ENCODE results near the gene ERC2.

The ERC2 gene

GRCh38 chr3:55770077-55770476, 698.2 kb downstream of the ERC2 start:
- FAIRE-seq: no peak

DNA sequence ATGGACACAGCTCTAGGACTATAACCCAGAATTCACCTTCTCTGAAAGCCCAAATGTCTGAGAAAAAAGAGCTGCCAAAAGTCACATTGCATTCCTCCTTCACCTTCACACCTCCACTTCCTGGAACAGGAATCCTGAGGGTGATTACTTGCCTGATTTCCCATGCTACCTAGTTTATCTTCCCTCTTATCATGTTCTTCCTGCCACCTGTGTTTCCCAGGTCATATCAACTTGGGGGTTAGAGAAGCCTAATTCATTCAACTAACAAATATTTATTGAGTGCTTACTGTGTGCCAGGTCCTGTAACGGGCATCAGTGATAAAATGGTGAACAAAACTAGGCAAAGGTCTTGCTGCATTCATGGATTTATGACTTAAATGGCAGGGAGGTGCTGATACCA, 701.5 kb downstream of the ERC2 start:
- no peak for FAIRE-seq

GRCh38 chr3:55765906-55766701, 702.2 kb downstream of the ERC2 start:
- FAIRE-seq: no peak

DNA sequence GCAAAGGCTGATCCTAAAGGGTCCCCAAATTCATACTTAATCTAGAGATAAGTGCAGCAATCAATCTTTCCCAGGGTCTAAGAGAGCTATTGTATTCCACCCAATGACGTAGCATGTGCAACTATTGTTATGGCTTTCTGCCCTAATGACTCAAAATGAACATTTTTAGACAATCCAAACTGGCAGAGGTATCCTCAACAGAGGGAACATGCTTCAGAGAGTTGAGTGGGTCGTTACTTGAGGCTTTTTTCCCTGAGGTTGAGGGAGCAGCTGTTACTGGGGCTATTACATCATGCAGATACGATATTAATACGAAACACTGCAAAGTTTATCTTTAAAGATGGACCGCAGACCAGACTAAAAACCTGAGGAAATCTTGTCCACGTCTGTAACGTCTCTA, 702.9 kb downstream of the ERC2 start:
- FAIRE-seq: no peak

GRCh38 chr3:55756976-55757375, 711.3 kb downstream of the ERC2 start:
- no peak for FAIRE-seq

- no peak for FAIRE-seq
Measured at GRCh38 chr3:55755516-55756205, 712.6 kb downstream of the ERC2 start.

DNA sequence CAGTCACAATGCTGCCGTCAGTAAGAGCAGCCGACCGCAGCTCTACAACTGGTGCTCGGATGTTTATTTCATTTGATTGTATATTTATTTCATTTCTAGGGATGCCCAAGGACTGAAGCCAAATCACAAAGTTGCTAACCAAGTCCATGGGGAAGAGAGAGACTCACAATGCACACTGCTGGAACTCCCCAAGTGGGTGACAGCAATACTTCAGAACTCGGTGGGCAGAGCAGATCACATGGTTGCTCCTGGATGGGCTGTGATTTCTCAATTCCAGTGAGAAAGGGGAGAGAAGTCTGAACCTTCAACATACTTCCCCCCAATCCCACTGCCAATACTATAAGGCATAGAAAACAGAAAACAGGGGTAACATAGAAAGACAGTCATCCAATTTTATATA, 715.4 kb downstream of the ERC2 start:
- FAIRE-seq: no peak

GRCh38 chr3:55751730-55752129, 716.5 kb downstream of the ERC2 start:
- no peak for FAIRE-seq

DNA sequence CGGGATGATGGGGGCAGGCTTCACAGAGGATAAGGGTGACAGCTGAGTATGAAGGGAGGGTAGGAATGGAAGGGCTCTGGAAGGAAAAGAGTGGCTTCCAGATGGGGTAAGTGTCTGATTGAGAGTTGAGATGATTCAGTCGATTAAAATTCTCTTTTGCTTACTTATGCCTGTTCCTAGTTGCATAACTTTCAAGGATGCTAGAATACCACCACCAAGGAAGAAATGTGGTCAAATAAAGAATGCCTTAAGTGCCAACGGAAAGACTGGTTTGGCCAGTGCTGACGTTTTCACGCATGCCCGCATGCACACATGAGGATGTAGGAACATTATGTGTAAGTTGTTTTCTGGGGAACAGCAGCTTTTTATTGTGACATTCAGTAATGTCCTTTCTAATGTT, 717.7 kb downstream of the ERC2 start:
- FAIRE-seq: no peak

DNA sequence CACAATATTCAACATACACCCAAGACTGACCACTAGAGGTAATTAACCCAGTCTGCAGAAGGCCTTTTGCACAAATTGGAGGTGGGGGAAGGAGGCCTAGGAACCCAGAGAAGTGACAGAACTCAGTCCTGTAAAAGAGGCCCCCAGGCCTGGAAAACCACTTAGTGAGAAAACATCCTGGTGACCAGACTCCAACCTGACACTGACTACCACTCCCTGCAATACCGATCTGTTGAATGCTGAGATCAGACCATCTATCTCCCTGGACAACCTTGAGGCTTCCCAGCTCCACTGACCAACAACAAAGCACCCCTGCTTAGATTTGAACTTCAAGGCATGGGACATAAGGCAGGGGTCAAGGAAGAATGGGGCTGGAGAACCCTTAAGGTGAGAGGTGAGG, 719.2 kb downstream of the ERC2 start:
- no peak for FAIRE-seq

DNA sequence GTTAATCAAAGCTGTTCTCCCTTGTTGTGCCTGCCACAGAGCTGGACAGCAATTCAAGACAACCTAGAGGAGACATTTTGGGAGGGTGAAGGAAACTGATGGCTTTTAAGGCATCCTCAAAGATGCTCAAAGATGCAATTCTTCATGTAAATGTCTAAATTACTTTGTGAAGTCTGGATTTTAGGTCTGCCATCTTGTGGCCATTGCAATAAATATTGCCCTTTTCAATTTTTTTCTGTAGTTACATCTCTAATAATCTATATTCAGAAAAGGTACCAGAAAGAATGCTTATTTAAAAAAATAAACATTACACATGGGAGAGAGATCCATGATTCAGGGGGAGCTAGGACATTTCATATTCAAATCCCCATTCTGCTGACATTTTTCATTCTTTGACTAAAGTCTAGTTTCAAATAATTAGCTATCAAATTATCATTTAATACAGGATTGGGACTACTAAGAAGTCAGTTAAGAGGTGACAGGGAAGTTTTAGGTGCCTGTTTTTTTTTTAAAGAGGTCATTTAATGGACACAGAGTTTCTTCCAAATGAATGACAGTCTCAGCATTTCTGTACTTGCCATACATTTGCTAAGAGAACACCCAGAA, 721.4 kb downstream of the ERC2 start:
- peak; percentile 17 for FAIRE-seq

DNA sequence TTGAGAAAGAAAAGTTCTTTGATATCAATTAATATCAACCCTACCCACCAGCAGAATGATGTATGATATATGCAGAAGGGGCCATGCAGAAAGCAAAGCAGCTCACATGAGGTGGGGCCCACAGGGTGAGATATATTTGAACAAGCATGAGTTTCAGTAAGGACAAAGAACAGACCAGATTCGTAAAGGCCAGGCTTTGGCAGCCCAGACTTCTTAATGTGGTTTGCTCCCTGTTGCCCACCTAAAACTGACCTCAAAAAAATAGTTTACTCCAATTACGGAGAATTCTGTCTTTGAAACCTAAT, 725.5 kb downstream of the ERC2 start:
- FAIRE-seq: no peak

DNA sequence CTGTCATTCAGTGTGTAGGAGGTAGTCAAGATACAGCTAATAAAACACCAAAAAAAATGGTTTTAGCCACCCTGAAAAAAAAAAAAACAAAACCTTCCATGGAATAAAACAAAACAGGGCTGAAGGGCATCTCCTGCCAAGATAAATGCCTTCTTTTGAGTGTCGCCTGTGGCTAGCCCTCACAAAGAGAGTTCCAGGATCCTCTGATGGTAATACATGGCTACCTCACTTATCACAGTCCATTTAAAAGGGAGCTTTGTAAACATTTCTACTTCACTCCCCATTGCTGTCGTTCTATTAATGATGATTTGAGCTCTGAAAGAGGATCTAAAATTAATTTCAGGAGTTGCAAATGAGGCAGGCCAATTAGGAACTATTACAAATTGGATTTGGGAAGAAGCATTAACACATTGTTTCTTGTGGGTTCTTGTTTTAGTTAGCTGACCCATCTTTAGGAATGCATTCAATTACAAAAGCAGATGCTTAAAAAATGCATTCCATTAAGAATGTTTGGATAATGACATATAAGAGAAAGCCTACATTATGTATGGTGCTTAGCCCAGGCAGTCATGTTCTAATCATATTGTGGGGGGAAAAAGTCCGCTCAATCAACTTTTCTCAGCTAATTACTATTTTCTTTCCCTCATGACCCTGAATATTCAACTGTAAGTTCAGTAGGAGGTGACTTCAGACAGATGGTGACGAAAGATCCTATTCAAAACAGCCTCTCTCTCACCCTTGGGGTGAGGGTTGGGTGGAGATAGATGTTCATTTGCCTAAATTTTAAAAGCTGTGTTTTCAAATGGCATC, 726.0 kb downstream of the ERC2 start:
- FAIRE-seq: no peak

DNA sequence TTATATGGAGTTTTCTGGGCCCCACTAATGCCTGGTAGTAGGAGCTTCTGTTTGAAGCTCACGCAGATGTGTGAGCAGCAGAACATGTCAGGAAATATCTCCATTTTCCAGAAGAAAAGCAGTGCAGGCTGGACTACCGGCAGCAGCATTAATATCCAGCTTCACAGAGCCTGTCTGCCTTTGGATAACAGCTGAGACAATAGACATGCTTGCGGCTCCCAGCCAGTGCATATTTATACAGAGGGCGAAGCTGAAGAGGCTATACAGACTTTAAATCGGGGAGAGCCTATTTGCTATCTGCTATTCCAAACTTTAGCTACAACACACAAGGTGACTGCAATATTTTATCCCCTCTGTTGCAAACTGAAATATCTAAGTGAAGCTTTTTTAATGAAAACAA, 731.1 kb downstream of the ERC2 start:
- FAIRE-seq: no peak

DNA sequence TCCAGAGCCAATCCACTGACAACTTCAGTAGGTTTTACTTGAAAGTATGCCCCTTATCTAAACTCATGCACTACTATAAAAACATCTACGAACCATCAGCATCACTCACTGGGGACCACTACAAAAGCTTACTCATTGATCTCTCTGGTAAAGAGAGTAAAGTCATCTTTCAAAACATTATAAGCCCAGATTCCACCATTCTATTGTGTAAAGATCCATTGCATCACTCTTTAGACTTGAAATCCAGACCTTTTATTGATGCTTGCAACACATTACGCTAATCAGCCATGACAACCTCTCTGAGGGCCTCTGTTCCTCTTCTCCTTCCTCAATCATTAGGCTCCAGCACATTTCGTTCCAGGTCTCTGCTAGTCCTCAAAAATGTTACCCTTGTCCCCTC, 732.3 kb downstream of the ERC2 start:
- no peak for FAIRE-seq

DNA sequence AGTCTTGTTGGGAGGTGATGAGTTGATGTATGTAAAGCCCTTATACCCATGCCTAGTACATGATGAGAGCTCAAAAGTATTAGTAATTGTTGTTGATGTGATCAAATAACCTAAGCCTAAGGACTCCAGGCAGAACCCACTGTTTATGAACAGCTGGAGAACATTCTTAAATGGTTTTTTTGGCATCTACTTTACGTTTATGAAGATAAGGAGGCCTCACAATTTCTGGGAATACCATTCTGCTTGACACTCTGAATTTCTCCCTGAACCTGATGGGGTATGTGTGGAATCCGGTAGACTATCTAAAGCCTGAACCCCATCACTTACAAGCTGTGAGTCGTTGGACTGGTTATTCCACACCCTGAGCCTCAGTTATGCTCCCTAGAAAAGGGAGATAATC, 736.5 kb downstream of the ERC2 start:
- FAIRE-seq: no peak

DNA sequence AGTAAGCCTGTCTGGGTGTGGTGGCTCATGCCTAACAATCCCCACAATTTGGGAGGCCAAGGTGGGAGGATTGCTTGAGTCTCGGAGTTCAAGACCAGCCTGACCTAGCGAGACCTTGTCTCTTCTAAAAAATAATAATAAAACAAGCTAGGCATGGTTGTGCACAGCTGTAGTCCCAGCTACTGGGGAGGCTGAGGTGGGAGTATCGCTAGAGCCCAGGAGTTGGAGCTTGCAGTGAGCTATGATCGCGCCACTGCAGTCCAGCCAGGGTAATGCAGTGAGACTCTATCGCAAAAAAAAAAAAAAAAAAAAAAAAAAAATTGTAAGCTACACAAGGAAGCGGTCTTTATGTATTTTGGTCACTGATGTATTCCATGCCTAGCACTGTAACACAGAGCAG, 738.7 kb downstream of the ERC2 start:
- no peak for FAIRE-seq

DNA sequence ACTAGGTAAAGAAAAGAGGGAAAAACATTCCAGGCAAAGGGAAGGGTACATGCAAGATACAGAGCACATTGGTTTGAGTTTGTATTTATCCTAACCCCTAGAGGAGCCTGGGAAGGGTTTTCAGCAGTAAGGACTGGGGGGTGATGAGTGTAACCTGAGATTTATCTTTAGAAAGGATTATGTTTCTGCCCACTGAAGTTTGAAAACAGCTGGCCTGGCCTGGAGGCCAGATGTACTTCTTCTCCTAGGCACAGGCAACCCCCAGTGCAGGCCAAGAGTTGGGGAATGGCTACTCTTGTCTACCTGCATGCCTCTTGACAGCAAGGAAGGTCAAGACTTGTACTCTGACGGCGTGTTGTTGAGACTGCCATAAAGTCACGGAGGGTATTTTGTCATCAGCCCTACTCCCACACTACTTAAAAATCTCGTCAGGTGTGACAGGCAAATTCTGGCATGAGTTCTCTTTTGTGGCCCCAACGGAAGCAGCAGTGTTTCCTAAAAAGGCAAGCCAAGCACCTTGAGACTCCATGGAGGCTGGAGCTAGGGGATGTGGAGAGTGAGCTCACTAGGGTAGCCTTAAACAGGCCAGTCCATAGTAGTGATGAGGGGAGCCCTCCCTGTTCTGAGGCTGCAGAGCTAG, 739.7 kb downstream of the ERC2 start:
- FAIRE-seq: no peak

GRCh38 chr3:55726501-55726775, 741.8 kb downstream of the ERC2 start:
- FAIRE-seq: no peak

GRCh38 chr3:55725681-55726500, 742.4 kb downstream of the ERC2 start:
- FAIRE-seq: no peak

DNA sequence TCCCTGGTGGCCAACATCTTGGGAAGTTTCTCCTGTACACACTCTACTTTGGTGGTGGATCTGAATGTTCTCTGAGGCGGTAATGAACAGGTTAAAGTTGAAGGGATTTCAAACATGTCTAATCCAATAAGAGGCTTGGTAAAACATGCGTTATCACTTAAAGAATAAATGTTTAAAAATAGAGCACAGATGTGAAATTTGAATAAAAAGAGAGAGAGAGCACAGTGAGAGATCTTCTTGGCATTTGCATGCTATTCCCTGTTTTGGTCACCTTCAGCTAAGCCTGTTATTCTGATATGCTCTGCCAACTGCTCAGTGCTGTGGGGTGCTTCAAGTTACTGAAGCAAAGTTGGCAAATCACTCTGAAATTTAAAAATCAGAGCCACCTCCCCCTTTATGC, 743.4 kb downstream of the ERC2 start:
- no peak for FAIRE-seq

DNA sequence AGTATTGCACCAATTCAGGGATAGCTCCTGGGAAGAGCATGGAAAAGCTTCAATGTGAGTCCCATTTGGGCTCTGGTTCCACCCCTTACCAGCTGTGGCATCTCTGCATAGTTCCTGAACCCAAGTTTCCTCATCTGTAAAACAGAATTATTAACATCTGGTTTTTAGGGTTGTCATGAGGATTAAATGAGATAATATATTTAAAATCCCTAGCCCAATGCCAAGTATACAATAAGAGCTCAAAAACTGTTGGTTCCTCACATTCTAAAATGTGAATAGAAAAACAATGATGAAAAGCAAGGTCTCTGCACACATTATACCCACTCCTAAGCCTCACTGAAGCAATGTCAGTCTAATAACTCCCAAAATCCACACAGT, 743.9 kb downstream of the ERC2 start:
- no peak for FAIRE-seq
